ENCODE data around the gene MEF2B. TPM values are rescaled to one million over a fixed set of nuclear protein-coding genes. Genes with fewer than 3 reads are reported as not detected.

Gene MEF2B
- total RNA-seq, 1 experiment from 2014 or later: 2.3 TPM

DNA sequence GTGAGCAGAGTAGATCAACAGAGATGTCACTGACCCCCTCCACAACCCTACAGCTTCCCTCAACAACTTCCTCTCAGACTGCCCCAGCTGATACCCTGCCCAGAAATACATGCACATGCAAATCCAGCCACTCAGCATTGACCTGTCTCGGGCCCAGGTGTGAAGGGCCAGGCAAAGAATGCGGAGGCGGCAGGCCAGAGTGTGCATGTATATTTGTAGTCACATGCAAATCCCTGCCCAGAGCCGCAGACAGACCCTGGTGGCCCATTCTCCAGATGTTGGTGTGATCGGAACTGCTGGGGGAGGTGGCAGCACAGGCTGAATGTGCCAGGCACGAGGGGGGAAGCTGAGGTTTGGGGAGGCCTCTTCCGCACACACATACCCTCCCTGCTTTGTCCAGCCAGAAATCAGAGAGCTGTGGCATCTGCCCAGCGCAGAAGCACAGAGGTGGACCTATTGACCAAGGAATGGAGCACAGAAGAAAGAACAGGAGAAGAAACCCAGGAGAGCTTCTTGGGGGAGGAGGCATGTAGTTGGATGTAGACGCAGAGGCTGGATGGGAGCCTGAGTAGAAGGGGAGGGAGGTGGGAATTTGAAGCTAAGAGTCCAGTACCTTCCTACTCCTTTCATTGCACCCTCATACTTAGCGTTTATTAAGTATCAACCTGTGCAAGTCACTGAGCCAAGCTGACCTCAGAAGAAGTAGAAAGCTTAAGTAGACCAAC is 14.4 kb downstream of the MEF2B start:
- intact Hi-C loops (cut with micrococcal nuclease; ENCODE audit: unreplicated experiment): no loop called here
- no peak overlapping the region for H3K4me3 Mint-ChIP-seq (ENCODE audit: low read depth, unreplicated experiment)
- CTCF ChIA-PET: no interaction called here
- no TSS peak for BruUV-seq (replicated peaks)
- H3K4me1 Mint-ChIP-seq (ENCODE audit: low read depth, unreplicated experiment): no peaks in the 10 kb centered on the region
- TF ChIP-seq, protein P1, sequence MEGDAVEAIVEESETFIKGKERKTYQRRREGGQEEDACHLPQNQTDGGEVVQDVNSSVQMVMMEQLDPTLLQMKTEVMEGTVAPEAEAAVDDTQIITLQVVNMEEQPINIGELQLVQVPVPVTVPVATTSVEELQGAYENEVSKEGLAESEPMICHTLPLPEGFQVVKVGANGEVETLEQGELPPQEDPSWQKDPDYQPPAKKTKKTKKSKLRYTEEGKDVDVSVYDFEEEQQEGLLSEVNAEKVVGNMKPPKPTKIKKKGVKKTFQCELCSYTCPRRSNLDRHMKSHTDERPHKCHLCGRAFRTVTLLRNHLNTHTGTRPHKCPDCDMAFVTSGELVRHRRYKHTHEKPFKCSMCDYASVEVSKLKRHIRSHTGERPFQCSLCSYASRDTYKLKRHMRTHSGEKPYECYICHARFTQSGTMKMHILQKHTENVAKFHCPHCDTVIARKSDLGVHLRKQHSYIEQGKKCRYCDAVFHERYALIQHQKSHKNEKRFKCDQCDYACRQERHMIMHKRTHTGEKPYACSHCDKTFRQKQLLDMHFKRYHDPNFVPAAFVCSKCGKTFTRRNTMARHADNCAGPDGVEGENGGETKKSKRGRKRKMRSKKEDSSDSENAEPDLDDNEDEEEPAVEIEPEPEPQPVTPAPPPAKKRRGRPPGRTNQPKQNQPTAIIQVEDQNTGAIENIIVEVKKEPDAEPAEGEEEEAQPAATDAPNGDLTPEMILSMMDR (IDR thresholded peaks at IDR 0.05; ENCODE audit: unreplicated experiment): no peak
- no peaks in the 10 kb centered on the region for H3K9me3 Mint-ChIP-seq (ENCODE audit: low read depth, unreplicated experiment)
- no peaks in the 10 kb centered on the region for H3K27me3 Mint-ChIP-seq (ENCODE audit: unreplicated experiment)
- no peak for DNase-seq
- no peak overlapping the region for H3K27ac Mint-ChIP-seq (ENCODE audit: unreplicated experiment)
- no peaks in the 10 kb centered on the region for H3K36me3 Mint-ChIP-seq (ENCODE audit: insufficient read depth, unreplicated experiment)

DNA sequence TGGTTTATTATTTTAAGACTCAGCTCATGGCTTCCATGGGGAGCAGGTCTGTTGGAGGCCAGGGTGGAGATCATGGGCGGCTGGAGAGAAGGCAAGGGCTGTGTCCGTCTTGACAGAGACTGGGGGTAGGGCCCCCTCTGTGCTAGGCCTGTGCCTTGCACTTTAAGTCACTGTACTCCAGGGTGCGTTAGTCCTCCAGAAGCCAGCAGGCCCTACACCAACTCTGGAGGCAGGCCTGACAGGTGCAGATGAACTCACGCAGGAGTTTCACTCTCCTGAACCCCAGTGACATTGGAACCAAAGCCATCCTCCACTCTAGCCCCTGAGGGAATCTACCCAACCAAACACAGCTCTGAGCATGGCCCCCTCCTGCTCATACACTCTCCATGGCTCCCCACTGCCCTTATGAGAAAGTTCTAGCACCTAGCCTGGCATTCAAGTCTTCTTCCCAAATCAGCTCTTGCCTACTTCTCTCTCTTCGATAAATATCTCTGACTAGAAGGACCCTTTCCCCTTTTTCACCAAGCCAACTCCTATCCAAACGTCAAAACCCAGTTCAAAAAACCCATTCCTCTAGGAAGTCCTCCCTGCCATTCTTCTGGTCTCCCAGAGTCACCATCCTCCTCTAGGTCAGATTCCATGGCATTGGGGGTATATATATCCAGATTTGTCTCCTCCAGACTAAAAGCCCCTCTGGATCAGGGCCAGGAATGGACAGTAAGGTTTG is 15.1 kb downstream of the MEF2B start:
- no peak for DNase-seq
- Mint-ChIP-seq H3K4me3 (ENCODE audit: low read depth, unreplicated experiment) (no peak overlapping the region), H3K27me3 (ENCODE audit: unreplicated experiment) (no peaks in the 10 kb centered on the region), H3K36me3 (ENCODE audit: insufficient read depth, unreplicated experiment) (no peaks in the 10 kb centered on the region), H3K27ac (ENCODE audit: unreplicated experiment) (no peak overlapping the region), H3K4me1 (ENCODE audit: low read depth, unreplicated experiment) (no peaks in the 10 kb centered on the region), H3K9me3 (ENCODE audit: low read depth, unreplicated experiment) (no peaks in the 10 kb centered on the region)
- no TSS peak for BruUV-seq (replicated peaks)
- intact Hi-C loops (cut with micrococcal nuclease; ENCODE audit: unreplicated experiment): no loop called here
- CTCF ChIA-PET: no interaction called here
- TF ChIP-seq, protein P1 (IDR thresholded peaks at IDR 0.05; ENCODE audit: unreplicated experiment): no peak

- H3K4me1 Mint-ChIP-seq (ENCODE audit: low read depth, unreplicated experiment): no peaks in the 10 kb centered on the region
Measured at GRCh38 chr19:19152668-19153384, 17.2 kb downstream of the MEF2B start.

GRCh38 chr19:19151418-19151817 is 18.6 kb downstream of the MEF2B start:
- TF ChIP-seq, protein P1 (IDR thresholded peaks at IDR 0.05; ENCODE audit: unreplicated experiment): no peak
- H3K27me3 Mint-ChIP-seq (ENCODE audit: unreplicated experiment): no peaks in the 10 kb centered on the region
- BruUV-seq (replicated peaks): no TSS peak
- H3K4me1 Mint-ChIP-seq (ENCODE audit: low read depth, unreplicated experiment): no peaks in the 10 kb centered on the region
- H3K9me3 Mint-ChIP-seq (ENCODE audit: low read depth, unreplicated experiment): no peaks in the 10 kb centered on the region
- H3K4me3 Mint-ChIP-seq (ENCODE audit: low read depth, unreplicated experiment): no peak overlapping the region
- no peak overlapping the region for H3K27ac Mint-ChIP-seq (ENCODE audit: unreplicated experiment)
- intact Hi-C loops (cut with micrococcal nuclease; ENCODE audit: unreplicated experiment): no loop called here
- H3K36me3 Mint-ChIP-seq (ENCODE audit: insufficient read depth, unreplicated experiment): no peaks in the 10 kb centered on the region
- CTCF ChIA-PET: no interaction called here
- DNase-seq: no peak

More at GRCh38 chr19:19152668-19153384, 17.2 kb downstream of the MEF2B start:
- no TSS peak for BruUV-seq (replicated peaks)
- Mint-ChIP-seq H3K4me3 (ENCODE audit: low read depth, unreplicated experiment) (no peak overlapping the region), H3K9me3 (ENCODE audit: low read depth, unreplicated experiment) (no peaks in the 10 kb centered on the region), H3K27ac (ENCODE audit: unreplicated experiment) (no peak overlapping the region), H3K27me3 (ENCODE audit: unreplicated experiment) (no peaks in the 10 kb centered on the region), H3K36me3 (ENCODE audit: insufficient read depth, unreplicated experiment) (no peaks in the 10 kb centered on the region)
- DNase-seq: no peak
- TF ChIP-seq, protein P1 (IDR thresholded peaks at IDR 0.05; ENCODE audit: unreplicated experiment): no peak
- CTCF ChIA-PET: interaction anchor here (0.6 kb wide), 1 partner anchor 77 kb away, joined by 3 read pairs; no protein-coding TSS in a partner anchor
- intact Hi-C loops (cut with micrococcal nuclease; ENCODE audit: unreplicated experiment): no loop called here

All from Calu3 (cell line).